AG09319 (cell line): Measurements from ENCODE around the gene RNF213.

Source experiments
- DNase-seq: peaks from one replicate; pipeline ENCODE4 v3.0.0-alpha.2; 2010; ENCODE audit warnings: low read depth; ENCODE audit errors: extremely low read depth
- TF ChIP-seq, protein P1 (sequence below): IDR thresholded peaks from 2 replicates; pipeline ENCODE4 v1.5.1; 2011; ENCODE audit warnings: low read depth, mild to moderate bottlenecking, inconsistent platforms, low read length, moderate library complexity

Gene RNF213

DNA sequence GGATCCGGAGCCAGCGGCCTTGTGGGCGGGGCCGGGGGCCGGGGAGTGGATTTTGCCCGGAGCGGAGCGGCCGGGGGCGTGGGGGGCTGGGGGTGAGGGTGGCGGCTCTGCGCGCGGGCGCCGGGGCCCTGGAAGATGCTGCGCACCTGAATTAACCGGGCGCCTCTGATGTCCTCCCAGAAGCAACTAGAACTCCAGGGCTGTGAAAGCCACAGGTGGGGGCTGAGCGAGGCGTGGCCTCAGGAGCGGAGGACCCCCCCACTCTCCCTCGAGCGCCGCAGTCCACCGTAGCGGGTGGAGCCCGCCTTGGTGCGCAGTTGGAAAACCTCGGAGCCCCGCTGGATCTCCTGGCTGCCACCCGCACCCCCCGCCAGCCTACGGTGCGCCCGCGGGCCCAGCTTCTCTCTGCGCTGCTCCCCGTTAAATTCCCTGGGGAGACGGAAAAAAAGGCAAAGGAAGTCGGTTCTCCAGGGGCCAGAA, 39.9 kb upstream of the RNF213 start:
- no peak for DNase-seq
- TF ChIP-seq, protein P1, sequence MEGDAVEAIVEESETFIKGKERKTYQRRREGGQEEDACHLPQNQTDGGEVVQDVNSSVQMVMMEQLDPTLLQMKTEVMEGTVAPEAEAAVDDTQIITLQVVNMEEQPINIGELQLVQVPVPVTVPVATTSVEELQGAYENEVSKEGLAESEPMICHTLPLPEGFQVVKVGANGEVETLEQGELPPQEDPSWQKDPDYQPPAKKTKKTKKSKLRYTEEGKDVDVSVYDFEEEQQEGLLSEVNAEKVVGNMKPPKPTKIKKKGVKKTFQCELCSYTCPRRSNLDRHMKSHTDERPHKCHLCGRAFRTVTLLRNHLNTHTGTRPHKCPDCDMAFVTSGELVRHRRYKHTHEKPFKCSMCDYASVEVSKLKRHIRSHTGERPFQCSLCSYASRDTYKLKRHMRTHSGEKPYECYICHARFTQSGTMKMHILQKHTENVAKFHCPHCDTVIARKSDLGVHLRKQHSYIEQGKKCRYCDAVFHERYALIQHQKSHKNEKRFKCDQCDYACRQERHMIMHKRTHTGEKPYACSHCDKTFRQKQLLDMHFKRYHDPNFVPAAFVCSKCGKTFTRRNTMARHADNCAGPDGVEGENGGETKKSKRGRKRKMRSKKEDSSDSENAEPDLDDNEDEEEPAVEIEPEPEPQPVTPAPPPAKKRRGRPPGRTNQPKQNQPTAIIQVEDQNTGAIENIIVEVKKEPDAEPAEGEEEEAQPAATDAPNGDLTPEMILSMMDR, result no peak

DNA sequence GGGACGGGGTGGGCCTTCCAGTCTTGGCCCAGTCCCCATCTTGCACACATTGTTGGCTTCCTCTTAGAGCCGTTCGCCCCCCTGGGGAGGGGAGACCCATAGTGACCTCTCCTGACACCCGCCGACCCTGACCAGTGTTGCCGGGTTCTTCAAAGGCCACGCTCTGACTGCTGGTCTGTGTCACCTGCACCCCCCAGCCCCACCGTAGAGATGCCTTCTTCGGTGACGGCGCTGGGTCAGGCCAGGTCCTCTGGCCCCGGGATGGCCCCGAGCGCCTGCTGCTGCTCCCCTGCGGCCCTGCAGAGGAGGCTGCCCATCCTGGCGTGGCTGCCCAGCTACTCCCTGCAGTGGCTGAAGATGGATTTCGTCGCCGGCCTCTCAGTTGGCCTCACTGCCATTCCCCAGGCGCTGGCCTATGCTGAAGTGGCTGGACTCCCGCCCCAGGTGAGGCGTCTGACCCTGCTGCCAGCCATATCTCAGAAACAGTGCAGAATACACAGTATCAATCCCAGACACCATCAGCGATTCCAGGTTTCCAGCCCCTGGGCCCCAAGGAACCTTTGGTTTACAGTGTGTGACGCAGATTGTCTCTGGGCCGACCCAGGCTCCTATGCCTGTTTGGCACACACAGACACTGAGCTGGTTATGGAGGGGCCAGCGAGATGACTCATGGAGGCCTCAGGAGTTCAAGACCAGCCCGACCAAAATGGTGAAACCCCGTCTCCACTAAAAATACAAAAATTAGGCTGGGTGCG, 39.1 kb upstream of the RNF213 start:
- DNase-seq, result no peak
- TF ChIP-seq, protein P1, result no peak

DNA sequence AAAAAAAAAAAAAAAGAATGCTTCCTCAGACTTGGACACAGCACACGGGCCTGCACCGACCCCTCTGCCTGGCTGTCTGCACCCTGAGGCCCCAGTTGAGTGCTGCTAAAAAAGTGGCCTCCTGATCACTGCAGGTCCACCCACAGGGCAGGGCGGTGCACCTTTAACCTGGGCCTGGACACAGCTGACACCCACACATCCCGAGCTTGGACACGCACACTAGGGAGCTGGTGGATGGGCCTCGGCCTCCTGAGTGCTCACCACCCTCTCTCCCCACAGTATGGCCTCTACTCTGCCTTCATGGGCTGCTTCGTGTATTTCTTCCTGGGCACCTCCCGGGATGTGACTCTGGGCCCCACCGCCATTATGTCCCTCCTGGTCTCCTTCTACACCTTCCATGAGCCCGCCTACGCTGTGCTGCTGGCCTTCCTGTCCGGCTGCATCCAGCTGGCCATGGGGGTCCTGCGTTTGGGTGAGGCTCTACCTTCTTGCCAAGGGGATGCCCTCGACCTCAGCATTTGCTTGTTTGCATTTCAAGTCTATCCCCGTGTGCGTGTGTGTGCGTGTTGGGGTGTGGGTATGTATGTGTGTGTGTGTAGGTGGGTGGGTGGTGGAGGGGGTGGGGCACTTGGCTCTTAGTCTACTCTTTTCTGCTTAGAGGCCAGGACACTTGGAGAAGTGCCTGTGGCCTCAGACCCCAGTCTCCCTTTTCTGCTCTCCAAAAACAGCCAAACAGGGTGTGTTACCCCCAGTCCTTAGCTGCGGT, 38.1 kb upstream of the RNF213 start:
- TF ChIP-seq, protein P1, result no peak
- no peak for DNase-seq

DNA sequence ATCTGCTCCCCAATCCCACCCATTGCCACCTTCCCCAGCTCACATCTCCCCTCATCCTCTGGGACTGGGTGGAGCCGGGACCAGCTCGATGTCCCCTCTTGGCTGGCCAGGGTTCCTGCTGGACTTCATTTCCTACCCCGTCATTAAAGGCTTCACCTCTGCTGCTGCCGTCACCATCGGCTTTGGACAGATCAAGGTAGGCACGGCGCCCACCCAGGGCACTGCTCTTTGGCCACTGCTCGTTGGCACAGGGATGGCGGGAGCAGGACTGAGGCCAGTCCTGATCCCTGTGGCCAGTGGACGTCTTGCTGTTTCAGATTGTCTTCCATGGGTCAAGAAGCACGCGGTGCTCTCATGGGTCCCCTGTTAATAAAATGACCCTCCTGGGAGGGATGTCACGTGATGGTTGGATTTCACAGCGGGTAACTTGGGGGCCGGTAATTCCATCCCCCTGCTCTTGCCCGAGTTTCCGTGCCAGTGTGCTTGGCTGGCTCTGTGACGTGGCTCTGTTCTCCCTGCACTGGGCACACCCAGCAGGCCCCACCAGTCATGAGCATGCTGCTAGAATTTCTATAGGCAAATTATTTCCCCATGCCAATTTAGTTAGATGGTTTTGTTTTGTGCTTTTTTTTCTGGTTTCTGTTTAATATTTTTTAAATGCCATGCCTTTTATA, 37.4 kb upstream of the RNF213 start:
- TF ChIP-seq, protein P1, result no peak
- DNase-seq, result no peak

DNA sequence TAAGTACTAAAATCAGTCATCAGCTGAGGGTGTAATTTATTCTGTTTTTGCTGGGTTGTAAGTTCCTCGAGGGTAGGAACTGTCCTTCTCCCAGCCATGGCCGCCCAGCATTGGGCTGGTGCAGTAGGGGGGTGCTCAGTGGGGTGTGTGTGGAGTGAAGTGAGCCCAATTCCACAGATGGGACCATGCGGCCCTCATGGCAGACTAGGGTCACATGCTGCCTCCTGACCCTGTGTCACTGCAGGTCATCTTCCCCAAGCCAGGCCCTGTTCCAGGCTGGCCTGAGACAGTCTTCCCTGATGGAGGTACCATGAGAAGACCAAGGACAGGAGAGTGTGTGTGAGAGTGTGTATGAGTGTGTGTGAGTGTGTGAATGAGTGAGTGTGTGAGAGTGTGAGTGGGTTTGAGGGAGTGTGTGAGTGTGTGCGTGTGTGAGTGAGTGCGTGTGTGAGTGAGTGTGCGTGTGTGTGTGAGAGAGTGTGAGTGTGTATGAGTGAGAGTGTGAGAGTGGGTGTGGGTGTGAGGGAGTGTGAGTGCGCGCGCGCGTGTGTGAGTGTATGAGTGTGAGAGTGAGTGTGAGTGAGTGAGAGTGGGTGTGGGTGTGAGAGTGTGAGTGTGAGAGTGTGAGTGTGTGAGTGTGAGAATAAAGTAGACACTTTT, 36.7 kb upstream of the RNF213 start:
- TF ChIP-seq, protein P1, result no peak
- DNase-seq, result no peak

DNA sequence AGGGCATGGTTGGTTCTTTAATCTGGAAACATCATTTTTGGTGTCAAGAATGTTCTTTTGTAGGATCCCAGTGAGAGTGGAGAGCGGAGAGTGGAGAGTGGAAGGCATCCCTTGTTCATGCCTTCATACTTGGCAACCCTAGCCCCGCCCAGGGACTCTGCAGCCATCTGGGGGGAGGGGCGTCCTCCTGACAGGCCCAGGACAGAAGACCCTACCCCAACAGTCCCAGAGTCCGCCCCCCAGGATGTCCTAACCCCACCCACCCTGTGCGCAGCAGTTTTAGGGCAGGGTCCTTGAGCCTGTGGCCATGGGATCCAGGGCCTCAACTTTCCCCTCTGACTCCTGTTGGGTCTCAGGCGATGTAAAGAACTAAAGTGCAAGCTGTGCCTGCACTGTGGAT, 36.0 kb upstream of the RNF213 start:
- TF ChIP-seq, protein P1, result no peak
- DNase-seq, result no peak
